NCI-H446 (cell line): ENCODE measurements around the gene GSK3A.

Experiments
- DNase-seq, 2 experiments: peaks; one replicate each; lab custom pipeline; 2025; lab: John Stamatoyannopoulos, UW

The GSK3A gene

GRCh38 chr19:42281146-42281826 lies 38.9 kb upstream of the GSK3A start:
- peak; percentile 50 to 63 for DNase-seq

- DNase-seq, result peak in 1 of 2 experiments; percentile 69
Measured at GRCh38 chr19:42280815-42281145, 38.4 kb upstream of the GSK3A start.

- DNase-seq, result peak; percentile 88 to 94
Measured at GRCh38 chr19:42279902-42280814, 37.8 kb upstream of the GSK3A start.

GRCh38 chr19:42279155-42279901 lies 36.9 kb upstream of the GSK3A start:
- peak in 1 of 2 experiments; percentile 68 for DNase-seq

- DNase-seq, result peak in 1 of 2 experiments; percentile 60
Measured at GRCh38 chr19:42278452-42279154, 36.2 kb upstream of the GSK3A start.

GRCh38 chr19:42277821-42278451 lies 35.5 kb upstream of the GSK3A start:
- DNase-seq, result peak; percentile 49 to 85

GRCh38 chr19:42276821-42277220 lies 34.4 kb upstream of the GSK3A start:
- DNase-seq, result no peak

- DNase-seq, result no peak
Measured at GRCh38 chr19:42276284-42276683, 33.9 kb upstream of the GSK3A start.

GRCh38 chr19:42275517-42275916 lies 33.1 kb upstream of the GSK3A start:
- no peak for DNase-seq

- no peak for DNase-seq
Measured at GRCh38 chr19:42275103-42275502, 32.7 kb upstream of the GSK3A start.

GRCh38 chr19:42274065-42274682 lies 31.8 kb upstream of the GSK3A start:
- DNase-seq, result no peak

GRCh38 chr19:42273407-42274064 lies 31.1 kb upstream of the GSK3A start:
- no peak for DNase-seq

GRCh38 chr19:42272989-42273406 lies 30.6 kb upstream of the GSK3A start:
- DNase-seq, result no peak

- DNase-seq, result no peak
Measured at GRCh38 chr19:42272535-42272897, 30.1 kb upstream of the GSK3A start.

GRCh38 chr19:42271861-42272534 lies 29.6 kb upstream of the GSK3A start:
- no peak for DNase-seq

- DNase-seq, result no peak
Measured at GRCh38 chr19:42271045-42271419, 28.6 kb upstream of the GSK3A start.

- no peak for DNase-seq
Measured at GRCh38 chr19:42270346-42271044, 28.1 kb upstream of the GSK3A start.

- no peak for DNase-seq
Measured at GRCh38 chr19:42269478-42270345, 27.3 kb upstream of the GSK3A start.
